HG03064 (cell line): Measurements from ENCODE around the gene TRIM41.
"Not testable (repeated sequence)": the region's sequence is repeated elsewhere in the genome, so short reads cannot be mapped to it uniquely, and the experiment has no call there.

Source experiments
- ATAC-seq: cut with Tn5 transposase; IDR thresholded peaks from one replicate; pipeline ENCODE4 v1.9.1; 2021; ENCODE audit warnings: low read depth; ENCODE audit not compliant: unreplicated experiment

Gene TRIM41

DNA sequence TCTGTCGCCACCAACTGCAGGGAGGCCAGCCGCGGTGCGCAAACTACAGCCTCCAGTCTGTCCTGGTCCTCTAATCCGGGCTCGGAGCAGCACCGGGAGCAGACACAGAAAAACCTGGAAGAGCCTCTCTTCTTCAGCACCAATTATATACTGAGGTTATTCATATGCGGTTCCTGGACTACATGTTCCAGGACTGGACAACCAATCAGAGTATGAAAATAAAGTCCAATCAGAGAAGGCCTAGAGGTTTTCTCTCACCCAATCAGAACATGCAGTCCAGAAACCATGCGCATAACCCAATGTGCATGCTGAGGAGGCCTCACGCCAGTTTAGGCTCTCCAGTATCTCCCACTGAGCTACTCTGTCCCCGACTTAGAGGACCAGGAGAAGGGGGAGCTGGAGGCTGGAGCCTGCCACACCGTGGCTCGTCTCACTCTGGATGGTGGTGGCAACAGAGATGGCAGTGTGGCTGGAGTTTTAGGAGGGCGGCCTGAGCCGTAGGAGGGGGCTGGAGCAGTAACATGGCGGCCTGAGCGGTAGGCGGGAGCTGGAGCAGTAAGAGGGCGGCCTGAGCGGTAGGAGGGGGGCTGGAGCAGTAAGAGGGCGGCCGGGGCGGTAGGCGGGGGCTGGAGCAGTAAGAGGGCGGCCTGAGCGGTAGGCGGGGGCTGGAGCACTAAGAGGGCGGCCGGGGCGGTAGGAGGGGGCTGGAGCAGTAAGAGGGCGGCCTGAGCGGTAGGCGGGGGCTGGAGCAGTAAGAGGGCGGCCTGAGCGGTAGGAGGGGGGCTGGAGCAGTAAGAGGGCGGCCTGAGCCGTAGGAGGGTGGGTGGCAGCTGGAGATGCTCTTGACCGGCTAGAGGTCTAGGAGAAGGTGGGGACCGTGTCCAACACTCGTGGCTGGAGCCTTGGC lies 58.2 kb downstream of the TRIM41 start:
- no peak for ATAC-seq

- ATAC-seq: no peak
These were observed 58.9 kb downstream of the TRIM41 start for GRCh38 chr5:181281984-181282316.

- ATAC-seq: not testable (repeated sequence)
These were observed 59.3 kb downstream of the TRIM41 start for GRCh38 chr5:181282415-181282814.

DNA sequence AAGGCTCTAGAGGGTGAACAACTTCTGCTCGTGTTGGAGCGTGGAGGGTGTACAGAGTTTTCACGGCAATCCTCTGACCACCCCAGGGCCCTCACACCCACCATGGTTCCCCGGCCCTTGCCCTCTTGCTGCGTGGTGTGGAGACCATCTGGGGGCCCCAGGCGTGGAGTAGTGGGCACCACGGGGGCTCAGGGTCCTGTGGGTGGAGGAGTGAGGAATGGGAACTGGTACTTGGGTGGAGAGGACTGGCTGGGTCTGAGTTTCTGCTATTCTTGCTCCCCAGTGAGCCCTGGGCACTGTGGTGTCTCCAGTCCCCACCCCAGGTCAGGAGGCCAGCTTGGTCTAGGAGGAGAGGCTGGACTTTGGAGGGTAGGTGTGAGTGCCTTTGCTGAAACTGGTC lies 59.8 kb downstream of the TRIM41 start:
- no peak for ATAC-seq

DNA sequence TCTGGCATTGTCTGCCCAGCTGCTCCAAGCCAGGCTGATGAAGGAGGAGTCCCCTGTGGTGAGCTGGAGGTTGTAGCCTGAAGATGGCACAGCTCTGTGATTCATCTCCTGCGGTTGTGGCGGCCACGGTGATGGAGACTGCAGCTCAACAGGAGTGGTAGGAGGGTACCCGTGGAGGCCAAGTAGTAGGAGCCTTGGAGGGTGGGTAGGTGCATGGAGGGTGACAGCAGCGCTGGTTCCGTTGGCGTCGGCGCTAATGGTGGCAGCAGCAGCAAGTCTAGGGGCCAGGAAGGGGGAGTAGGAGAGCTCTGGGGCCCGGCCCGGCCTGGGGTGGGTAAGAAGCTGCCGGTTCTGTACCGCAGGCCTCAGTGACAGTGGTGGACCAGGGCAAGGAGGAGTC lies 60.3 kb downstream of the TRIM41 start:
- no peak for ATAC-seq

DNA sequence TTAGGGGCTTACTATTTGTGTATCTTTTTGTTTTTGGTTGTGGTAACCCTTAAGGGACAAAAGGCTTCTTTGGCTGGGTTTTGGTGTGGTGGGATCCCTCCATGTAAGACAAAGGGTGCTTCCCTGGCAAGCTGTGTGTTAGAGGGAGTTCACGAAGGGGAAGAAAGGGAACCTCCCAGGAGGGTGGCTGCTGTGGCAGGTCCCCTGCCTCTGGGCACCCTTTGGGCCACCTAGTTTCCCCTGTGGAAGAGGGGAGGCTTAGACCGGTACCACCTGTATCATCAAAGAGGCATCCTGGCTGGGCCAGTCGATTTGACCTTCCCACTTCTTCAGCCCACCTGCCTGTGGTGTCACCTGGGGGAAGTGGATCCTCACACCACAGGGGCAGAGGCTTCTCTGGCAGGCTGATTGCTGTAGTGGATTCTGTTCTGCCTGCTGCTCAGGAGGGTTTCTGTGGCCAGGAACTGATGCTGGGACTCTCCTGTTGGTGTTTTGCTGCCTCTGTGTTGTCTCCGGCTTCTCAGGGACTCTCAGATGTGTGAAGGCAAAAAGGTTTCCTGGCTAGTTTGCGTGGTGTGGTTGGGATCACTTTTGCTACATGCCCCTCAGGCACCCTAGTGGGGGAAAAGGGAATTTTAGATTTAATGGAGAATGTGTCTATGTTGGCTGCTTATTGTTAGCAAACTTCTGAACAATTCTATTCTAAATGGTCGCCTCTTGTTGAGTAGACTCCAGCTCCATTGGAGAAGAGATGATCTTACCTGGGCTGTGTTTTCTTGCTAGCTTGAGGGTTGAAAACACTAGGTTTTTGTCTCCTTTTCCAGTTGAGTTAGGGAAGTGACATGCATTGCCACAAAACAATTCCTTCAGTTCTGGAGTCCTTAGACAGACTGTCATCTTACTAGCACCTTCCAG lies 61.0 kb downstream of the TRIM41 start:
- ATAC-seq: not testable (repeated sequence)
